ENCODE measurements around the gene ZNF79.

ZNF79 gene

DNA sequence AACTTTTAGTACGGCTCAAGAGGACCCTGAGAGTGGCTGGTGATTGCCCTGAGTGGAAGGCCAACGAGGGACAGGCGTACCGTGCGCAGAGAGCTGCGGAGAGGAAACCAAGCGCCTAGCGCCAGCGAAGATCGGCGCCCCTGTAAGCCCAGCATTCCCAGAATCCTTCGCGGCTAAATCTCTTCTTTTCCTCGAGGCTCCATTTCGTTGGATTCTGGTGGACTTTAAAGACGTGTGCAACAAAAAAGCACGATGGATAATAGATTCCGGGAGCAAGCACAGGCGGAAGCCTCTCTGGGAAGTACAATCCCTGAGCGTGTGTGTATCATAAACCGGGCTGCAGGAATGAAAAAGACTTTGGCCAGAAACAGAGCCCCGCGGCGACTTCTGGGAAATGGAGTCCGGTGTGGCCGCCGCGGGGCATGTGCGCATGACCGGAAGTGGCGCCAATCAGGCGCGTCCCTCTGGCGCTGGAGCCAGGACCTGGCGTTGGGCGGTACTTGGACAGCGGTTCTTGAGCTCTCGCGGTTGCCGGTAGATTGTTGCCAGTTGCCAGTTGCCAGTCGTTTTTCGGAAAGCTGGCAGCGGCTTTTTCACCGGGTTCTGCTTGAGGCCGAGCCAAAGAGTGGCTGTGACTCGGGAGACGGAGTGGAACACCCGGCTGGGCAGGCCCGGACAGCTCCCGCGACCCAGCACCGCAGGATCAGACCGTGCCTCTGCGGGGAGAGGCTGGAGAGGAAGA lies at the start of gene ZNF79:
TSS of gene ZNF79 (plus strand) at position 449 of the 742 bp plus-strand sequence. CDS start 406 bp downstream, outside the sequence.
- DNase-seq, result peak; percentile 93

- DNase-seq, result no peak
These were observed 43.7 kb upstream of the ZNF79 start for GRCh38 chr9:127380479-127380878.

GRCh38 chr9:127382541-127382940 lies 41.6 kb upstream of the ZNF79 start:
- DNase-seq, result no peak

- DNase-seq, result no peak
These were observed 40.0 kb upstream of the ZNF79 start for GRCh38 chr9:127384016-127384730.

GRCh38 chr9:127384901-127385300 lies 39.3 kb upstream of the ZNF79 start:
- DNase-seq, result no peak

- DNase-seq, result no peak
These were observed 37.9 kb upstream of the ZNF79 start for GRCh38 chr9:127386249-127386648.

GRCh38 chr9:127386981-127387380 lies 37.2 kb upstream of the ZNF79 start:
- no peak for DNase-seq

DNA sequence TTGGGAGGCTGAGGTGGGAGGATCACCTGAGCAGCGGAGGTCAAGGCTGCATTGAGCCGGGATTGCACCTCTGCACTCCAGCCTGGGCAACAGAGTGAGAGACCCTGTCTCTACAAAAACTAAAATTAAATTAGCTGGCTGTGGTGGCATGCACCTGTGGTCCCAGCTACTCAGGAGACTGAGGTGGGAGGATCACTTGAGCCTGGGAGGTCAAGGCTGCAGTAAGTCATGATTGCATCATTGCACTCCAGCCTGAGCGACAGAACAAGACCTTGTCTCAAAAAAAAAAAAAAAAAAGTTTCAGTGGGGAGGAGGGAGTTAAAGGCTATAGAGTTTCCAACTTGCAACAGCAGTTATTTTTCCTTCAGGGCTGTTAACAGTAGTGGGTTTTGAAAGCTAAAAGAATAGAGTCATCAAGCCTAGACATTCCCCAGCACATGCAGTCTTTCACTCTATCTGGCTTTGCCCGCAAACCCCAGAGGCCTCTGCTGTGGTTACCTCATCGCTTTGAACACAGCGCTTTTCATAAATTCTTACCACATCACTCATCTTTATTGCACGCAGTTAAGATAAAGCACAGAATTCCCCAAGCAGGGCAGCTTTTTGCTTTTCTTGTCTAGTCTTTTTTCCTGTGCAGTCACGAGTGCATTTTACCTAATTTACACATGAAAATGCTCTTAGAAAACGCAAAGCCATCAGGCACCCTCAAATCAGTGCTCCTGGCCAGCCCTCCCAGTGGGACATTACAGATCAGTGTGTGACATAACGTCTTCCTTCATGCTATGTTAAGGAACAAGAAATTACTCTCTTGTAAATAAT lies 35.9 kb upstream of the ZNF79 start:
- peak; percentile 80 for DNase-seq

- no peak for DNase-seq
These were observed 35.3 kb upstream of the ZNF79 start for GRCh38 chr9:127388856-127389238.

DNA sequence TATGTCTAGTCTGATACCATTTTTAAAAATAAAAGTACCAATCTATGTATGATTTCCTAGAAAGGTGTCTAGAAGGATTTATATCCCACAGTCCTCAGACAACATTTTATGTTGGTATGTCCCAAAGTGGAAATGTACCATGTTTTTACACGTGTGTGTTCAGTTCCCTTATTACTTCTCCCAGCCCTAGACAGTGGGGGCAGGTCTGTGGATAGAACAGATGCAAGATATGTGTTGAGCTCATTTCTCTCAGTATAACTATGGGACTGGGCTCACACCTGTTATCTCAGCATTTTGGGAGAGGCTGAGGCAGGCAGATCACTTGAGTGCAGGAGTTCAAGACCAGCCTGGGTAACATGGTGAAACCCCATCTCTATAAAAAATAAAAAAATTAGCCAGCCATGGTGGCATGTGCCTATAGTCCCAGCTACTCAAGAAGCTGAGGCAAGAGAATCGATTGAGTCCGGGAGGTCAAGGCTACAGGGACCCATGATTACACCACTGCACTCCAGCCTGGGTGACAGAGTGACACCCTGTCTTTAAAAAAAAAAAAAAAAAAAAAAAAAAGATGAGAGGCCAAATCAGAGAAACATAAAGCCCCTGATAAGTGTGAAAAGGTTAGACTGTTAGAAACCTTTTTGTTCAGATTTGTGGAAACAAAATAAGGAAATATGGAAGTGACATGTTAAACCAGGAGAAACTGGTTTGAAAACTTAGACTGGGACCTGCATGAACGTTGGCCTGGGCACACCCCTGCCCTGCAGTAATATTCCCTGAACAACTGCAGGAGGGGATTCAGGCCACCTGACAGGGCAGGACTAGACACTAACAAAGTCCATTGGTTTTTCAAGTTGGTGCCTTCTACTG lies 34.6 kb upstream of the ZNF79 start:
- no peak for DNase-seq

- DNase-seq, result no peak
These were observed 34.0 kb upstream of the ZNF79 start for GRCh38 chr9:127390248-127390545.

DNA sequence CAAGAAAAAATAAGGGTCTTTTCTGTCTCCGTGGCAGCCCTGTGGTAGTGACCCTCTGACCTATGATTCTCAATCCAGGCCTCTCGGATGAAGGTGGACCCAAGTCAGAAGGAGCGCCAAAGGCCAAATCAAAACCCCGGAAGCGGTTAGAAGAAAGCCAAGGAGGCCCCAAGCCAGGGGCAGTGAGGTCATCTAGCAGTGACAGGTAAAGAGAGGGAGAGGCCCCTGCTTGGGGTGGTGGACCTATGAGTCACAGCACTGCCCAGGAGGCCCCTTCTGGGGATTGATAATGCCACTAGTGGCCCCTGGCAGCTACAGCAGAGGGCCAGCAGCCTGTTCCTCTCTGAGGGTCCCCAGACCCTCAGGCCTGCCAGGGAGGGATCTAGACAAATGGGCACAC lies 33.6 kb upstream of the ZNF79 start:
- no peak for DNase-seq

DNA sequence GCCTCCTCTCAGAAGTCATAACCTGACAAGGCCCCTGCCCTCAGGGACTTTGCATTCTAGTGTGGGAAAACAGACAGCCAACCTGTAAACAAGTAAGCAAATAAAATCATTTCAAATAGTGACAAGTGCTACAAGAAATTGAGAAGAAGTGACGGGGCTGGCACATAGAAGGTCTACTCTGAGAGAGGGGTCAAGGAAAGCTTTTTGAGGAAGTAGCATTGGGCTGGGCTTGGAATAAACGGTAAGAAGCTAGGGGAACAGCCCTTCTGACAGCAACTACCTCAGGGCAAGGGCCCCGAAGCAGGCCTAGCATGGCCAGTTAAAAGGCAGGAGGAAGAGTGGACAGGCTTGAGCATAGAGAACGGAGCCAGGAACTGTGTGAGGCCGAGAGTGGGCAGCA lies 32.0 kb upstream of the ZNF79 start:
- no peak for DNase-seq

DNA sequence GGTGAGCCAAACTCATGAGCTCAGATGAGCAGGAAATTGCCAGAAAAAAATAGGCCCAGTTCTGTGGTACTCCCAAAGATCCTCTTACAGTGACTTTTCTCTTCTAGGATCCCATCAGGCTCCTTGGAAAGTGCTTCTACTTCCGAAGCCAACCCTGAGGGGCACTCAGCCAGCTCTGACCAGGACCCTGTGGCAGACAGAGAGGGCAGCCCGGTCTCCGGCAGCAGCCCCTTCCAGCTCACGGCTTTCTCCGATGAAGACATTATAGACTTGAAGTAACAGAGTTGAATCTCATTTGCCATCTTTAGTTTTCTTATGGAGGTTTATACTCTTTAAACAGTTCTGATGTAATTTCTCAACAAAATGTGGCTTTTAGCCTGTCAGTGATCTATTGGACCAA lies 31.2 kb upstream of the ZNF79 start:
- no peak for DNase-seq

DNA sequence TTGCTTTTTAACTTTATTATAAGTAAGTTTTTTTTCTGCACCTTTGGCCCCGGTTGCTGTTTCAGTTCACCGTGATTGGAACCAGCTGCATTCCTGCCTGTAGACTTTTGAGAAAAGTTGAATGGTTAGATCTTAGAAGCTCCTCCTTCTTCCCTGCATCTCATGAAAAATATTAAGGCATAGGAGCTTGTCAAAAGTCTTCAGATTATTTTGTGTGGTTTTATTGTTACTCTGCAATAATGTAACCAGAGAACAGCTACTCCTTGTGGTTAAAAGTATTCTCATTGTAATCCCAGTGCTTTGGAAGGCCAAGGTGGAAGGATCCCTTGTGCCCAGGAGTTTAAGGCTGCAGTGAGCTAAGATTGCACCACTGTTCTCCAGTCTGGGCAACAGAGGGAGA lies 30.5 kb upstream of the ZNF79 start:
- no peak for DNase-seq

DNA sequence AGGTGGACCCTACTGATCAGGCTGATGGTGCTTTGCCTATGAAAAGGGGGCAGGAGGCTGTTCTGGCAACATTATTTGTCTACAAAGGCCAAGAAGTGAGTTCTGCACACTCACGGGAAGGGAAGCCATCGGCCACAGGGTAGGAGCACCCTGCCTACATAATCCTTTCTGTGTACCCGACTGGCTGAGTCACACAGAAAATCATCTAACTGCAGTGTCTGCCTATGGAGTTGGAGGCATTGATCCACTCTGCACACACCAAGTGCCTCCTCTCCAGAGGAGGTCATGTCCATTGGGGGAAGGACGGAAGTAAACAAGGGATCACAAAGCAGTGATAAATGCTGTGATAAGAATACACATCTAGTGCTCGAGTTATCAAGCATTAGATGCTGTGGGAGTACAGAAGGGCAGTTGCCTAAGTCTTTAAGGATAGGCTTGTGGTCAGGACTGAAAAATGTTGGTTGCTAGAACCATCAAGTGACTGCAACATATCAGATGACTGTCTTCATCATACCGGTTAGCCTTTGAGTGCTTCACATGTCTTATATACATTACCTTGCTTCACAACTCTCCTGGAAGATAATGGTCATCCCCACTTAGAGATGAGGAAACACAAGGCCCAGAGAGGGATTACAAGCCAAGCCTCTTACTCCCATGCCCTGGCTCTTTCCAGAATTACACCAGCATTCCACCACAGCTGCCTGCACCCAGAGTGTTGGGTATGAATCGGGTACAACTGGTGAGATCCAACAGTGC lies 28.5 kb upstream of the ZNF79 start:
- DNase-seq, result no peak

- no peak for DNase-seq
These were observed 27.9 kb upstream of the ZNF79 start for GRCh38 chr9:127396253-127396807.

DNA sequence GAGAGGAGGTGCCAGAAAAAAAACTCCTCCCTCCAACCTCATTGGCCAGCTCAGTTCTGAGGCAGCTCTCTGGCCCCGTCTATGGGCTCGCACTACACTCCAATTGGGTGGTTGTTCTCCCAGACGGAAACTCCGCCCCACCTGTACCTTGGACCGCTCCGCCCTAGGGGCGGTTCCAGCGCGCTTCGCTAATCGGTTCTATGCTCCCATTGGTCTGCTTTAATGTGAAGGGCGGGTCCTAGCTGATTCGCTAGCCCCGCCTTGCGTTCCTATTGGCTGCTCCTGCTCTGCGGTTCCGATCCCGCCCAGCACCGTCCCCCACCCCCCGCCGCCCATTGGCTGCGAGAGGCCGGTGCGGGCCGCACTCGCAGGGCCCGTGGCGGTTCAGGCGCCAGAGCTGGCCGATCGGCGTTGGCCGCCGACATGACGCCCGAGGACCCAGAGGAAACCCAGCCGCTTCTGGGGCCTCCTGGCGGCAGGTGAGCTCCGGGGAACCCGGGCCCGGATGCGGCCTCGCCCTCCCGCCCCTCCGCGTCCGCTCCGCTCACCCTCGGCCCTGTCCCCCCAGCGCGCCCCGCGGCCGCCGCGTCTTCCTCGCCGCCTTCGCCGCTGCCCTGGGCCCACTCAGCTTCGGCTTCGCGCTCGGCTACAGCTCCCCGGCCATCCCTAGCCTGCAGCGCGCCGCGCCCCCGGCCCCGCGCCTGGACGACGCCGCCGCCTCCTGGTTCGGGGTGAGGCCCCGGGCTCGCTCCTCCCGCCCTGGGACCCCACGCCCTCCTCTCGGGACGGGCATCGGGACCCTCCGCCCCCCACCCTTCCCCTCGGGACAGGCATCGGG lies 27.2 kb upstream of the ZNF79 start, which contains the start of gene SLC2A8:
TSS of gene SLC2A8 (plus strand) at position 362 of the 838 bp plus-strand sequence. CDS start at position 424, 62 bp downstream.
- peak; percentile 100 for DNase-seq

GRCh38 chr9:127397646-127398274 lies 26.4 kb upstream of the ZNF79 start:
- DNase-seq, result peak; percentile 47

- DNase-seq, result no peak
These were observed 25.9 kb upstream of the ZNF79 start for GRCh38 chr9:127398275-127398647.

All from suppressor macrophage treated with lipopolysaccharide for 4 hours (primary cell).